ENCODE data around the gene DNAH12. TPM values are rescaled to one million over a fixed set of nuclear protein-coding genes. Genes with fewer than 3 reads are reported as not detected.

Gene DNAH12
- total RNA-seq, 2 experiments from 2014 or later = 0.19 TPM; not detected in 1

- Mint-ChIP-seq H3K9me3 (no peaks in the 10 kb centered on the region), H3K27me3 (no peaks in the 10 kb centered on the region), H3K4me3 (no peak overlapping the region), H3K36me3 (ENCODE audit: low read depth) (peaks cover 88% of the 10 kb centered on the region), H3K4me1 (ENCODE audit: low read depth) (peaks cover 11% of the 10 kb centered on the region), H3K27ac (no peak overlapping the region)
- ATAC-seq (ENCODE audit: poor library complexity) = no peak
- CTCF ChIA-PET = no interaction called here
- Histone ChIP-seq H3K4me1 (ENCODE audit: insufficient read depth, low read length) (no peaks in the 10 kb centered on the region), H3K27ac (ENCODE audit: low read depth in 1 of 2, low read length in 2 of 2) (no peak overlapping the region), H3K36me3 (ENCODE audit: insufficient read depth, low read length) (peaks cover 46% of the 10 kb centered on the region), H3K4me3 (ENCODE audit: low read length) (no peak overlapping the region), H3K27me3 (ENCODE audit: control insufficient read depth in 1 of 2, insufficient read depth in 2 of 2, low read length in 2 of 2) (no peaks in the 10 kb centered on the region), H3K9me3 (ENCODE audit: control insufficient read depth in 1 of 2, insufficient read depth in 1 of 2, low read length in 2 of 2) (no peaks in the 10 kb centered on the region)
- intact Hi-C loops (cut with DNase I, micrococcal nuclease) = no loop called here
- DNase-seq = no peak
- TF ChIP-seq CTCF (IDR thresholded peaks at IDR 0.05) = no peak
- POLR2A ChIA-PET = no interaction called here
Measured at GRCh38 chr3:57570878-57571277, 26.7 kb upstream of the DNAH12 start.

- Mint-ChIP-seq H3K9me3 (no peaks in the 10 kb centered on the region), H3K36me3 (ENCODE audit: low read depth) (peaks cover 86% of the 10 kb centered on the region), H3K27ac (peak overlapping the region; percentile 25), H3K4me3 (no peak overlapping the region), H3K27me3 (no peaks in the 10 kb centered on the region), H3K4me1 (ENCODE audit: low read depth) (peaks cover 7% of the 10 kb centered on the region)
- H3K36me3 ChIP-seq (ENCODE audit: insufficient read depth, low read length) = peaks cover 43% of the 10 kb centered on the region
- ChIA-PET CTCF (interaction anchor here (0.7 kb wide), 1 partner anchor 109 kb away, joined by 3 read pairs; no protein-coding TSS in a partner anchor), POLR2A (no interaction called here)
- H3K9me3 ChIP-seq (ENCODE audit: control insufficient read depth in 1 of 2, insufficient read depth in 1 of 2, low read length in 2 of 2) = no peaks in the 10 kb centered on the region
- no peak overlapping the region for H3K27ac ChIP-seq (ENCODE audit: low read depth in 1 of 2, low read length in 2 of 2)
- no peak overlapping the region for H3K4me3 ChIP-seq (ENCODE audit: low read length)
- TF ChIP-seq CTCF (IDR thresholded peaks at IDR 0.05) = no peak
- intact Hi-C loops (cut with DNase I, micrococcal nuclease) = no loop called here
- ATAC-seq (ENCODE audit: poor library complexity) = no peak
- DNase-seq = no peak
- no peaks in the 10 kb centered on the region for H3K27me3 ChIP-seq (ENCODE audit: control insufficient read depth in 1 of 2, insufficient read depth in 2 of 2, low read length in 2 of 2)
- H3K4me1 ChIP-seq (ENCODE audit: insufficient read depth, low read length) = no peaks in the 10 kb centered on the region
Measured at GRCh38 chr3:57569859-57570450, 25.8 kb upstream of the DNAH12 start.

- Histone ChIP-seq H3K4me3 (ENCODE audit: low read length) (no peak overlapping the region), H3K9me3 (ENCODE audit: control insufficient read depth in 1 of 2, insufficient read depth in 1 of 2, low read length in 2 of 2) (no peaks in the 10 kb centered on the region), H3K27ac (ENCODE audit: low read depth in 1 of 2, low read length in 2 of 2) (no peak overlapping the region), H3K27me3 (ENCODE audit: control insufficient read depth in 1 of 2, insufficient read depth in 2 of 2, low read length in 2 of 2) (no peaks in the 10 kb centered on the region), H3K36me3 (ENCODE audit: insufficient read depth, low read length) (peaks cover 30% of the 10 kb centered on the region), H3K4me1 (ENCODE audit: insufficient read depth, low read length) (peaks cover 34% of the 10 kb centered on the region)
- Mint-ChIP-seq H3K9me3 (no peaks in the 10 kb centered on the region), H3K4me3 (peak overlapping the region; percentile 76), H3K4me1 (ENCODE audit: low read depth) (peaks cover 57% of the 10 kb centered on the region), H3K27me3 (no peaks in the 10 kb centered on the region), H3K36me3 (ENCODE audit: low read depth) (peaks cover 76% of the 10 kb centered on the region), H3K27ac (peak overlapping the region; percentile 64)
- intact Hi-C loops (cut with DNase I, micrococcal nuclease) = loop anchor here (5.0 to 10.0 kb wide), 5 partner anchors 198 to 745 kb away; partner anchors contain the start of genes ABHD6 (in 1 of the 2), APPL1 (in 1 of the 2), HTD2 (in 1 of the 2) and RPP14 (in 1 of the 2)
- CTCF ChIA-PET = no interaction called here
- POLR2A ChIA-PET = interaction anchor here (2.4 kb wide), 1 partner anchor 38 kb away, joined by 11 read pairs; the partner anchor contains the start of gene ARF4
- TF ChIP-seq CTCF (IDR thresholded peaks at IDR 0.05) = no peak
- no peak for DNase-seq
- no peak for ATAC-seq (ENCODE audit: poor library complexity)
Measured at GRCh38 chr3:57559526-57559925, 15.4 kb upstream of the DNAH12 start.
